Effector memory CD8-positive, alpha-beta T cell (primary cell): ENCODE data around the gene OR5K2.
A peak's percentile ranks its signal among the peaks of the same experiment; 100 is the strongest.

ENCODE experiments used
- ATAC-seq: fragments of 150-1000 bp; cut with Tn5 transposase; replicated peaks from 2 replicates; pipeline ENCODE4 v1.10.0; 2021; ENCODE audit warnings: mild to moderate bottlenecking, moderate library complexity
- DNase-seq, 3 experiments: peaks; one replicate each; pipeline ENCODE4 v3.0.0; 2021
- H3K27ac Mint-ChIP-seq, 2 donors: one replicate each; pipeline ENCODE4 v1.8.0; 2022; ENCODE audit warnings: mild to moderate bottlenecking in 2 of 2, mixed read lengths in 2 of 2, moderate library complexity in 2 of 2
- H3K27me3 Mint-ChIP-seq, 2 donors: one replicate each; pipeline ENCODE4 v1.8.0; 2022; ENCODE audit warnings: mixed read lengths in 2 of 2
- H3K36me3 Mint-ChIP-seq: one replicate; pipeline ENCODE4 v1.8.0; 2022; ENCODE audit warnings: mild to moderate bottlenecking, moderate library complexity, mixed read lengths; ENCODE audit not compliant: insufficient read depth
- H3K4me1 Mint-ChIP-seq, 2 donors: one replicate each; pipeline ENCODE4 v1.8.0; 2022; ENCODE audit warnings: low read depth in 2 of 2, mixed read lengths in 2 of 2
- H3K4me3 Mint-ChIP-seq, 2 donors: one replicate each; pipeline ENCODE4 v1.8.0; 2022; ENCODE audit warnings: mild to moderate bottlenecking in 2 of 2, mixed read lengths in 2 of 2, moderate library complexity in 2 of 2
- H3K9me3 Mint-ChIP-seq, 2 donors: one replicate each; pipeline ENCODE4 v1.8.0; 2022; ENCODE audit warnings: mixed read lengths in 2 of 2

Gene OR5K2

GRCh38 chr3:98530676-98531075 is 33.2 kb downstream of the OR5K2 start:
- H3K27me3 Mint-ChIP-seq = no peaks in the 10 kb centered on the region
- DNase-seq = no peak
- H3K4me1 Mint-ChIP-seq = peaks cover 2 to 6% of the 10 kb centered on the region in 2 donors
- H3K9me3 Mint-ChIP-seq = no peaks in the 10 kb centered on the region
- no peaks in the 10 kb centered on the region for H3K36me3 Mint-ChIP-seq
- no peak overlapping the region for H3K4me3 Mint-ChIP-seq
- peak overlapping the region in 1 of 2 donors; percentile 71 for H3K27ac Mint-ChIP-seq
- ATAC-seq = no peak

GRCh38 chr3:98531622-98532274 is 34.3 kb downstream of the OR5K2 start, which contains the start of gene GPR15:
GPR15 (plus strand) TSS chr3:98531978; CDS start chr3:98532034, 56 bp downstream.
- Mint-ChIP-seq H3K27me3 (no peaks in the 10 kb centered on the region), H3K36me3 (no peaks in the 10 kb centered on the region), H3K9me3 (no peaks in the 10 kb centered on the region), H3K4me3 (peak within 1 kb of the TSS; percentile 14 to 39), H3K27ac (peak within 1 kb of the TSS in 1 of 2 donors; percentile 71), H3K4me1 (peaks cover 2 to 7% of the 10 kb centered on the region in 2 donors)
- ATAC-seq (no peak), DNase-seq (no peak)

GRCh38 chr3:98532275-98532637 is 34.8 kb downstream of the OR5K2 start:
- H3K4me1 Mint-ChIP-seq = peaks cover 2 to 7% of the 10 kb centered on the region in 2 donors
- no peak overlapping the region for H3K27ac Mint-ChIP-seq

GRCh38 chr3:98532709-98533571 is 35.5 kb downstream of the OR5K2 start:
- peaks cover 2 to 7% of the 10 kb centered on the region in 2 donors for H3K4me1 Mint-ChIP-seq
- H3K27me3 Mint-ChIP-seq = no peaks in the 10 kb centered on the region
- no peak for DNase-seq

More at GRCh38 chr3:98532275-98532637, 34.8 kb downstream of the OR5K2 start:
- Mint-ChIP-seq H3K4me3 (peak overlapping the region in 1 of 2 donors; percentile 39), H3K27me3 (no peaks in the 10 kb centered on the region), H3K9me3 (no peaks in the 10 kb centered on the region), H3K36me3 (no peaks in the 10 kb centered on the region)
- no peak for DNase-seq
- no peak for ATAC-seq

GRCh38 chr3:98534168-98534567 is 36.7 kb downstream of the OR5K2 start:
- H3K9me3 Mint-ChIP-seq = no peaks in the 10 kb centered on the region
- no peak overlapping the region for H3K27ac Mint-ChIP-seq
- ATAC-seq (no peak), DNase-seq (no peak)
- H3K4me3 Mint-ChIP-seq = peak overlapping the region in 1 of 2 donors; percentile 41
- peaks cover 2 to 7% of the 10 kb centered on the region in 2 donors for H3K4me1 Mint-ChIP-seq
- no peaks in the 10 kb centered on the region for H3K36me3 Mint-ChIP-seq
- H3K27me3 Mint-ChIP-seq = no peaks in the 10 kb centered on the region

More at GRCh38 chr3:98532709-98533571, 35.5 kb downstream of the OR5K2 start:
- peak overlapping the region; percentile 14 to 41 for H3K4me3 Mint-ChIP-seq
- no peaks in the 10 kb centered on the region for H3K9me3 Mint-ChIP-seq
- no peak overlapping the region for H3K27ac Mint-ChIP-seq
- no peaks in the 10 kb centered on the region for H3K36me3 Mint-ChIP-seq
- no peak for ATAC-seq

- Mint-ChIP-seq H3K9me3 (no peaks in the 10 kb centered on the region), H3K27me3 (no peaks in the 10 kb centered on the region), H3K36me3 (no peaks in the 10 kb centered on the region), H3K27ac (no peak overlapping the region), H3K4me1 (peaks cover 2 to 7% of the 10 kb centered on the region in 2 donors), H3K4me3 (no peak overlapping the region)
- ATAC-seq = no peak
- no peak for DNase-seq
These were observed 37.3 kb downstream of the OR5K2 start for GRCh38 chr3:98534734-98535133.

GRCh38 chr3:98536456-98537017 is 39.1 kb downstream of the OR5K2 start:
- no peak for DNase-seq
- no peak overlapping the region for H3K27ac Mint-ChIP-seq
- H3K9me3 Mint-ChIP-seq = no peaks in the 10 kb centered on the region
- no peaks in the 10 kb centered on the region for H3K36me3 Mint-ChIP-seq
- ATAC-seq = no peak
- H3K27me3 Mint-ChIP-seq = no peaks in the 10 kb centered on the region
- peaks cover 4 to 10% of the 10 kb centered on the region in 2 donors for H3K4me1 Mint-ChIP-seq
- H3K4me3 Mint-ChIP-seq = peak overlapping the region in 1 of 2 donors; percentile 45

GRCh38 chr3:98540346-98540745 is 42.9 kb downstream of the OR5K2 start:
- Mint-ChIP-seq H3K4me3 (peak overlapping the region in 1 of 2 donors; percentile 11), H3K9me3 (no peaks in the 10 kb centered on the region), H3K4me1 (peaks cover 4 to 18% of the 10 kb centered on the region in 2 donors), H3K36me3 (no peaks in the 10 kb centered on the region), H3K27ac (peak overlapping the region in 1 of 2 donors; percentile 82), H3K27me3 (no peaks in the 10 kb centered on the region)
- DNase-seq (no peak), ATAC-seq (peak; percentile 62)

GRCh38 chr3:98541695-98542094 is 44.2 kb downstream of the OR5K2 start:
- DNase-seq (no peak), ATAC-seq (no peak)
- Mint-ChIP-seq H3K36me3 (no peaks in the 10 kb centered on the region), H3K9me3 (no peaks in the 10 kb centered on the region), H3K4me1 (peaks cover 5 to 15% of the 10 kb centered on the region in 2 donors), H3K27me3 (no peaks in the 10 kb centered on the region), H3K4me3 (no peak overlapping the region), H3K27ac (peak overlapping the region in 1 of 2 donors; percentile 28)

GRCh38 chr3:98542623-98543022 is 45.1 kb downstream of the OR5K2 start:
- Mint-ChIP-seq H3K9me3 (no peaks in the 10 kb centered on the region), H3K36me3 (no peaks in the 10 kb centered on the region), H3K27me3 (no peaks in the 10 kb centered on the region), H3K4me3 (no peak overlapping the region), H3K4me1 (peaks cover 5 to 15% of the 10 kb centered on the region in 2 donors), H3K27ac (peak overlapping the region in 1 of 2 donors; percentile 54)
- ATAC-seq (no peak), DNase-seq (no peak)

GRCh38 chr3:98545940-98546339 is 48.5 kb downstream of the OR5K2 start:
- H3K4me3 Mint-ChIP-seq = peak overlapping the region in 1 of 2 donors; percentile 27
- no peaks in the 10 kb centered on the region for H3K36me3 Mint-ChIP-seq
- H3K9me3 Mint-ChIP-seq = no peaks in the 10 kb centered on the region
- no peak for DNase-seq
- no peaks in the 10 kb centered on the region for H3K27me3 Mint-ChIP-seq
- peaks cover 7 to 20% of the 10 kb centered on the region in 2 donors for H3K4me1 Mint-ChIP-seq
- peak; percentile 63 for ATAC-seq
- peak overlapping the region; percentile 4 to 17 for H3K27ac Mint-ChIP-seq
